HepG2 (cell line): ENCODE results near the gene AKAP8L. TPM values are rescaled to one million over a fixed set of nuclear protein-coding genes. Genes with fewer than 3 reads are reported as not detected.

Experiments
- ATAC-seq: fragments of 200-7000 bp; cut with Tn5 transposase; 3 replicates; pipeline ENCODE4 v1.9.1; 2020; ENCODE audit warnings: mild to moderate bottlenecking, moderate library complexity
- BruUV-seq: library from RNA; stranded (reverse); fragments of 400-500 nt; replicated peaks from 2 replicates; lab custom pipeline; 2021; lab: Mats Ljungman, UMichigan
- CTCF ChIA-PET: fragments of 300-600 bp; formaldehyde crosslinking; extraction: SDS; loops from one replicate; lab custom pipeline; 2021; ENCODE audit warnings: low total read pairs, inconsistent platforms, low intra/inter-chr PET ratio; lab: Yijun Ruan, JAX
- POLR2A ChIA-PET: fragments of 350-600 bp; sonication (Branson Sonifier 250); formaldehyde crosslinking; loops from one replicate; lab custom pipeline; 2020; ENCODE audit warnings: antibody characterized with exemption, inconsistent platforms; lab: Yijun Ruan, JAX
- DNase-seq: peaks from one replicate; pipeline ENCODE4 v3.0.0-alpha.2; 2015; ENCODE audit warnings: low spot score
- FAIRE-seq: peaks from 3 replicates; lab custom pipeline; 2011; peaks lifted over from hg19 to GRCh38; lab: Jason Lieb, UNC
- H2AFZ ChIP-seq: one replicate; pipeline ENCODE4 v1.6.1; 2011; ENCODE audit warnings: low read length, inconsistent platforms
- H3K27ac ChIP-seq: fragments of 300-600 bp; 3 replicates; pipeline ENCODE4 v1.8.0; 2011; ENCODE audit warnings: mixed run types, mild to moderate bottlenecking, mixed read lengths, low read length, inconsistent platforms; ENCODE audit not compliant: insufficient read depth; ENCODE audit errors: extremely low read length
- H3K27me3 ChIP-seq, 2 experiments: fragments of 200-600 bp in 1 of 2; 2 replicates in 1 of 2; 3 replicates in 1 of 2; pipeline versions ENCODE4 v1.6.0 to v1.8.0; 2011; ENCODE audit warnings: low read length in 2 of 2, mild to moderate bottlenecking in 2 of 2, moderate library complexity in 2 of 2, inconsistent platforms in 1 of 2; ENCODE audit not compliant: insufficient read depth in 2 of 2, control insufficient read depth in 1 of 2
- H3K36me3 ChIP-seq, 2 experiments: fragments of 200-600 bp in 1 of 2; replicated peaks in 1 of 2; 2 replicates in 1 of 2; 3 replicates in 1 of 2; pipeline versions ENCODE4 v1.5.1 to v1.8.0; 2011; ENCODE audit warnings: low read length in 2 of 2, inconsistent platforms in 1 of 2; ENCODE audit not compliant: insufficient read depth in 2 of 2, control insufficient read depth in 1 of 2
- H3K4me1 ChIP-seq: 2 replicates; pipeline ENCODE4 v1.5.1; 2012; ENCODE audit warnings: low read length, inconsistent platforms; ENCODE audit not compliant: insufficient read depth
- H3K4me2 ChIP-seq: 2 replicates; pipeline ENCODE4 v1.6.0; 2011; ENCODE audit warnings: low read depth, low read length, inconsistent platforms
- H3K4me3 ChIP-seq, 3 experiments: fragments of 200-600 bp in 1 of 3; sonication (generic), shearing (Covaris generic) in 1 of 3; replicated peaks in 1 of 3; 2 replicates each; pipeline ENCODE4 v1.5.1; 2011 to 2016; ENCODE audit warnings: low read length in 3 of 3, inconsistent platforms in 2 of 3, low read depth in 2 of 3, mild to moderate bottlenecking in 2 of 3, control low read depth in 1 of 3, mixed read lengths in 1 of 3; ENCODE audit not compliant: insufficient read depth in 1 of 3
- H3K79me2 ChIP-seq: one replicate; pipeline ENCODE4 v1.6.1; 2011; ENCODE audit warnings: low read length, inconsistent platforms; ENCODE audit not compliant: insufficient read depth
- H3K9ac ChIP-seq: 2 replicates; pipeline ENCODE4 v1.6.0; 2011; ENCODE audit warnings: mild to moderate bottlenecking, low read depth, low read length, inconsistent platforms; ENCODE audit not compliant: insufficient read depth
- H3K9me3 ChIP-seq: 2 replicates; pipeline ENCODE4 v1.5.1; 2012; ENCODE audit warnings: mild to moderate bottlenecking, low read length
- H4K20me1 ChIP-seq: 2 replicates; pipeline ENCODE4 v1.6.0; 2011; ENCODE audit warnings: inconsistent platforms, mild to moderate bottlenecking, low read length, moderate library complexity; ENCODE audit not compliant: insufficient read depth
- KLF11 ChIP-seq: IDR thresholded peaks from 2 replicates; pipeline ENCODE4 v1.6.1; 2016; ENCODE audit warnings: missing compliant biosample characterization
- NFYB ChIP-seq: sonication (generic); formaldehyde crosslinking; IDR thresholded peaks from 2 replicates; pipeline ENCODE4 v1.4.0; 2020; ENCODE audit warnings: missing genetic modification reagents
- PRPF4 ChIP-seq: fragments of 200-400 bp; formaldehyde crosslinking; IDR thresholded peaks from 2 replicates; pipeline ENCODE4 v1.6.1; 2016; ENCODE audit warnings: low read length, low read depth; ENCODE audit not compliant: poor library complexity, severe bottlenecking
- SYNCRIP ChIP-seq: fragments of 200-400 bp; formaldehyde crosslinking; IDR thresholded peaks from 2 replicates; pipeline ENCODE4 v1.6.1; 2018; ENCODE audit warnings: mild to moderate bottlenecking, low read depth, low read length; ENCODE audit not compliant: insufficient read depth
- TBX3 ChIP-seq: fragments of 450-650 bp; IDR thresholded peaks from 2 replicates; pipeline ENCODE4 v1.6.1; 2017; ENCODE audit warnings: antibody characterized with exemption, mild to moderate bottlenecking, inconsistent platforms, borderline replicate concordance
- ZFP36 ChIP-seq: fragments of 150-350 bp; IDR thresholded peaks from 2 replicates; pipeline ENCODE4 v1.6.1; 2018; ENCODE audit warnings: borderline replicate concordance, low read length, low read depth; ENCODE audit not compliant: partially characterized antibody
- ZNF138 ChIP-seq: sonication (generic); formaldehyde crosslinking; IDR thresholded peaks from 2 replicates; pipeline ENCODE4 v1.5.0; 2020; ENCODE audit warnings: mild to moderate bottlenecking, low read depth, missing genetic modification reagents
- ZNF713 ChIP-seq: sonication (generic); formaldehyde crosslinking; IDR thresholded peaks from 2 replicates; pipeline ENCODE4 v1.4.0; 2020; ENCODE audit warnings: mild to moderate bottlenecking, missing genetic modification reagents
- ZNF724P ChIP-seq: sonication (generic); formaldehyde crosslinking; IDR thresholded peaks from 2 replicates; pipeline ENCODE4 v1.8.0; 2022; ENCODE audit warnings: missing genetic modification reagents, borderline replicate concordance
- WGBS: methylation state at CpG from one replicate; pipeline ENCODE4 v1.1.6; 2017; ENCODE audit warnings: low lambda C conversion rate; 5-methylcytosine and 5-hydroxymethylcytosine counted together
- in situ Hi-C: cut with HindIII; loops from 2 replicates; pipeline ENCODE4 v1.10.0; 2017; ENCODE audit warnings: low pct_unique_long_range_greater_than_20kb; ENCODE audit not compliant: extremely low pct_ligation_motif_present
- intact Hi-C: fragments of 100-400 bp; cut with micrococcal nuclease; formaldehyde crosslinking; loops from one replicate; pipeline ENCODE4 v1.10.0; 2022; ENCODE audit not compliant: unreplicated experiment
- polyA plus RNA-seq, 8 experiments: library from polyadenylated mRNA; depleted of rRNA in 3 of 8; stranded (reverse) in 7 of 8; unstranded in 1 of 8; fragments of >200 nt; fragmentation: Illumina TruSeq in 4 of 8; extraction: Trizol in 4 of 8; gene quantifications; 2 replicates each; pipeline versions ENCODE4 v1.2.1 to v1.2.3, GENCODE V29; 2011 to 2016; ENCODE audit warnings: low read depth in 4 of 8, missing spikeins in 1 of 8, mixed read lengths in 1 of 8; ENCODE audit not compliant: insufficient read depth in 1 of 8
- total RNA-seq, 5 experiments: library from RNA; depleted of rRNA; stranded (reverse); fragments of >200 nt; fragmentation: Illumina TruSeq; extraction: Trizol; gene quantifications; 2 replicates each; pipeline ENCODE4 v1.2.3, GENCODE V29; 2016; ENCODE audit warnings: low read depth in 1 of 5
- TF ChIP-seq, protein P1 (sequence below): sonication (generic); formaldehyde crosslinking; IDR thresholded peaks from 2 replicates; pipeline ENCODE4 v1.5.0; 2020; ENCODE audit warnings: mild to moderate bottlenecking, missing genetic modification reagents, borderline replicate concordance

AKAP8L gene
- total and polyA plus RNA-seq, 2 of the 13 experiments (the other 11 are each of a cell fraction or from before 2014, with no cell fraction given): 48.2 to 49.6 TPM

DNA sequence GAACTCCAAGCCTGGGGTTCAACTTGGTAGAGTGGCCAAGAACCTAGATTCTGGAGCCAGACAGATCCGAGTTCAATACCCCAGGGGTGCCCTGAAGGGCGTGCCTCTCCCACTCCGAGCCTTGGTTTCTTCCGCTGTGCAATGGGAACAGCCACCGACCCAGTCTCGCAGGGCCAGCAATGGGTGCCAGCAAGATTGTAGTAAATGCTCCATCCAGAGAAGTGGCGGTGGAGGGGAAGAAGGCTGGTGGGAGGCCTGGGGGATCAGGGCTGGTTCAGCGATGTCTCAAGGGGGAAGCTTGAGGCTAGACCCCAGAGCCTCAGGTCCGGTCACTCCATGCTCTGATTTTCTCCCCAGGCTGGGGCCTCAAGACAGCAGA is 26.4 kb upstream of the AKAP8L start:
- Histone ChIP-seq H2AFZ (no peak overlapping the region), H3K4me1 (peaks cover 12% of the 10 kb centered on the region), H3K9me3 (no peaks in the 10 kb centered on the region), H3K4me3 (no peak overlapping the region), H3K27me3 (no peaks in the 10 kb centered on the region), H3K9ac (no peak overlapping the region), H3K79me2 (no peaks in the 10 kb centered on the region), H4K20me1 (no peaks in the 10 kb centered on the region), H3K36me3 (no peaks in the 10 kb centered on the region), H3K27ac (no peak overlapping the region), H3K4me2 (no peak overlapping the region)
- POLR2A ChIA-PET: no interaction called here
- CTCF ChIA-PET: no interaction called here
- WGBS: 0% methylated on average over 1 of the region's 9 CpGs
- intact Hi-C loops (no loop called here), in situ Hi-C loops (no loop called here)
- TF ChIP-seq ZFP36: no peak
- no peak for TF ChIP-seq ZNF138 (CRISPR knock-in tag)
- no peak for TF ChIP-seq NFYB (CRISPR knock-in tag)
- TF ChIP-seq TBX3: no peak
- TF ChIP-seq ZNF713: no peak
- no peak for TF ChIP-seq ZNF724P (CRISPR knock-in tag)
- TF ChIP-seq KLF11 (CRISPR knock-in tag): no peak
- TF ChIP-seq SYNCRIP: no peak
- ATAC-seq (no peak), DNase-seq (no peak), FAIRE-seq (no peak)
- no TSS peak for BruUV-seq

DNA sequence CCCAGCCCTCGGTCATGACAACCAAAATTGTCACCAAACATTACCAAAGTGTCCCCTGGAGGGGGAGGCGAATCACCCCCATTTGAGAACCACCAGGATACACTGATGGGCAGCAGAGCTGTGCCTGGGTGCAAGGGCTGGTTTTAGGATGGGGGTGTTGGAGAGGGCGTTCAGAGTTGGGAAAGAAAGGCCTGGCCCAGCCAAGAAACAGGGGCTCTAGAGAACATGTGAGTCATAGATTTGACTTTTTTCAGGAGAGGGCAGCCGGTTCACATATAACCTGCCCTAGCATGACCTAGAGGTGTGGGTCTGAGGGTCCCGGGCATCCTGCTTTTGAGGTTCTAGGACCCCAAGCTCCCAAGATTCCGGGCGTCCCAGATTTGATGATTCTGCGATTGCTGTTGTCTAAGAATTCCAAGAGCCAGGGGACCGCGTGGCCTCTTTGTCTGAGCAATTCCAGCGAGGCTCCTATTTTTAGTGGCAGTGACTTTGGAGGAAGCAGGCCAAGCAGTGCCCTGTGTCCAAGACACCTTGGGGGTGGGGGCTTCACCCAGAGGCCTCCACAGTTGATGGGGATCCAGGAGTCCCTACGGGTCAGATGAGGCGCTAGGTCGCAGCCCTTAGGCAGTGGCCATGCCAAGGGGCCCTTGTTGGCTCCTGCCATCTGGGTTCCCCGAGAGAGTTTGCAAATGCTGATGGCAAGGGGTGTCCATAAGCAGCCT is 25.9 kb upstream of the AKAP8L start:
- ATAC-seq: no peak
- in situ Hi-C loops: no loop called here
- no peak overlapping the region for H3K27ac ChIP-seq
- TF ChIP-seq PRPF4: no peak
- TF ChIP-seq, protein P1, sequence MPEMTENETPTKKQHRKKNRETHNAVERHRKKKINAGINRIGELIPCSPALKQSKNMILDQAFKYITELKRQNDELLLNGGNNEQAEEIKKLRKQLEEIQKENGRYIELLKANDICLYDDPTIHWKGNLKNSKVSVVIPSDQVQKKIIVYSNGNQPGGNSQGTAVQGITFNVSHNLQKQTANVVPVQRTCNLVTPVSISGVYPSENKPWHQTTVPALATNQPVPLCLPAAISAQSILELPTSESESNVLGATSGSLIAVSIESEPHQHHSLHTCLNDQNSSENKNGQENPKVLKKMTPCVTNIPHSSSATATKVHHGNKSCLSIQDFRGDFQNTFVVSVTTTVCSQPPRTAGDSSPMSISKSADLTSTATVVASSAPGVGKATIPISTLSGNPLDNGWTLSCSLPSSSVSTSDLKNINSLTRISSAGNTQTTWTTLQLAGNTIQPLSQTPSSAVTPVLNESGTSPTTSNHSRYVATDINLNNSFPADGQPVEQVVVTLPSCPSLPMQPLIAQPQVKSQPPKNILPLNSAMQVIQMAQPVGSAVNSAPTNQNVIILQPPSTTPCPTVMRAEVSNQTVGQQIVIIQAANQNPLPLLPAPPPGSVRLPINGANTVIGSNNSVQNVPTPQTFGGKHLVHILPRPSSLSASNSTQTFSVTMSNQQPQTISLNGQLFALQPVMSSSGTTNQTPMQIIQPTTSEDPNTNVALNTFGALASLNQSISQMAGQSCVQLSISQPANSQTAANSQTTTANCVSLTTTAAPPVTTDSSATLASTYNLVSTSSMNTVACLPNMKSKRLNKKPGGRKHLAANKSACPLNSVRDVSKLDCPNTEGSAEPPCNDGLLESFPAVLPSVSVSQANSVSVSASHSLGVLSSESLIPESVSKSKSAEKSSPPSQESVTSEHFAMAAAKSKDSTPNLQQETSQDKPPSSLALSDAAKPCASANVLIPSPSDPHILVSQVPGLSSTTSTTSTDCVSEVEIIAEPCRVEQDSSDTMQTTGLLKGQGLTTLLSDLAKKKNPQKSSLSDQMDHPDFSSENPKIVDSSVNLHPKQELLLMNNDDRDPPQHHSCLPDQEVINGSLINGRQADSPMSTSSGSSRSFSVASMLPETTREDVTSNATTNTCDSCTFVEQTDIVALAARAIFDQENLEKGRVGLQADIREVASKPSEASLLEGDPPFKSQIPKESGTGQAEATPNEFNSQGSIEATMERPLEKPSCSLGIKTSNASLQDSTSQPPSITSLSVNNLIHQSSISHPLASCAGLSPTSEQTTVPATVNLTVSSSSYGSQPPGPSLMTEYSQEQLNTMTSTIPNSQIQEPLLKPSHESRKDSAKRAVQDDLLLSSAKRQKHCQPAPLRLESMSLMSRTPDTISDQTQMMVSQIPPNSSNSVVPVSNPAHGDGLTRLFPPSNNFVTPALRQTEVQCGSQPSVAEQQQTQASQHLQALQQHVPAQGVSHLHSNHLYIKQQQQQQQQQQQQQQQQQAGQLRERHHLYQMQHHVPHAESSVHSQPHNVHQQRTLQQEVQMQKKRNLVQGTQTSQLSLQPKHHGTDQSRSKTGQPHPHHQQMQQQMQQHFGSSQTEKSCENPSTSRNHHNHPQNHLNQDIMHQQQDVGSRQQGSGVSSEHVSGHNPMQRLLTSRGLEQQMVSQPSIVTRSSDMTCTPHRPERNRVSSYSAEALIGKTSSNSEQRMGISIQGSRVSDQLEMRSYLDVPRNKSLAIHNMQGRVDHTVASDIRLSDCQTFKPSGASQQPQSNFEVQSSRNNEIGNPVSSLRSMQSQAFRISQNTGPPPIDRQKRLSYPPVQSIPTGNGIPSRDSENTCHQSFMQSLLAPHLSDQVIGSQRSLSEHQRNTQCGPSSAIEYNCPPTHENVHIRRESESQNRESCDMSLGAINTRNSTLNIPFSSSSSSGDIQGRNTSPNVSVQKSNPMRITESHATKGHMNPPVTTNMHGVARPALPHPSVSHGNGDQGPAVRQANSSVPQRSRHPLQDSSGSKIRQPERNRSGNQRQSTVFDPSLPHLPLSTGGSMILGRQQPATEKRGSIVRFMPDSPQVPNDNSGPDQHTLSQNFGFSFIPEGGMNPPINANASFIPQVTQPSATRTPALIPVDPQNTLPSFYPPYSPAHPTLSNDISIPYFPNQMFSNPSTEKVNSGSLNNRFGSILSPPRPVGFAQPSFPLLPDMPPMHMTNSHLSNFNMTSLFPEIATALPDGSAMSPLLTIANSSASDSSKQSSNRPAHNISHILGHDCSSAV (CRISPR knock-in tag): no peak

More for the DNA sequence above, 25.9 kb upstream of the AKAP8L start:
- Histone ChIP-seq H3K4me2 (no peak overlapping the region), H3K27me3 (no peaks in the 10 kb centered on the region), H2AFZ (no peak overlapping the region), H3K36me3 (no peaks in the 10 kb centered on the region), H3K4me3 (no peak overlapping the region), H3K79me2 (no peaks in the 10 kb centered on the region), H3K9ac (no peak overlapping the region), H3K4me1 (peaks cover 9% of the 10 kb centered on the region), H3K9me3 (no peaks in the 10 kb centered on the region), H4K20me1 (no peaks in the 10 kb centered on the region)
- intact Hi-C loops: no loop called here
- BruUV-seq: no TSS peak
- FAIRE-seq: no peak
- POLR2A ChIA-PET: no interaction called here
- CTCF ChIA-PET: no interaction called here
- WGBS: 52% methylated on average over 3 of the region's 15 CpGs
- DNase-seq: no peak
